NCI-H2107 treated with DMSO at 0.1 percent for 48 hours (cell line): Measurements from ENCODE around the gene GLYATL3.
A peak's percentile ranks its signal among the peaks of the same experiment; 100 is the strongest.
"Not testable (repeated sequence)": the region's sequence is repeated elsewhere in the genome, so short reads cannot be mapped to it uniquely, and the experiment has no call there.

ENCODE experiments used
- DNase-seq: peaks from one replicate; lab custom pipeline; 2025; ENCODE audit not compliant: unreplicated experiment; lab: John Stamatoyannopoulos, UW

GLYATL3 gene

GRCh38 chr6:49499623-49500022, at the start of gene GLYATL3:
GLYATL3 (plus strand) TSS chr6:49499923; CDS start chr6:49511991, 12,068 bp downstream.
- DNase-seq = no peak

GRCh38 chr6:49453221-49453620, 46.5 kb upstream of the GLYATL3 start:
- no peak for DNase-seq

GRCh38 chr6:49454787-49455709, 44.7 kb upstream of the GLYATL3 start:
- no peak for DNase-seq

- no peak for DNase-seq
Observed at GRCh38 chr6:49457771-49458170, 42.0 kb upstream of the GLYATL3 start.

- DNase-seq = no peak
Observed at GRCh38 chr6:49462071-49462470, 37.7 kb upstream of the GLYATL3 start.

- DNase-seq = no peak
Observed at GRCh38 chr6:49462599-49462926, 37.2 kb upstream of the GLYATL3 start.

- DNase-seq = peak; percentile 84
Observed at GRCh38 chr6:49462927-49463611, 36.7 kb upstream of the GLYATL3 start, which contains the start of the genes CENPQ and MMUT. CENPQ (plus strand) TSS chr6:49463370; CDS start chr6:49470177, 6,807 bp downstream. MMUT (minus strand) TSS chr6:49463253; CDS start chr6:49459466, 3,787 bp downstream.

- no peak for DNase-seq
Observed at GRCh38 chr6:49463612-49463967, 36.1 kb upstream of the GLYATL3 start.

GRCh38 chr6:49464691-49465090, 35.0 kb upstream of the GLYATL3 start:
- DNase-seq = no peak

GRCh38 chr6:49468042-49468441, 31.7 kb upstream of the GLYATL3 start:
- no peak for DNase-seq

- DNase-seq = not testable (repeated sequence)
Observed at GRCh38 chr6:49476564-49476963, 23.2 kb upstream of the GLYATL3 start.

GRCh38 chr6:49479308-49479970, 20.3 kb upstream of the GLYATL3 start:
- DNase-seq = no peak

- not testable (repeated sequence) for DNase-seq
Observed at GRCh38 chr6:49481846-49482245, 17.9 kb upstream of the GLYATL3 start.

GRCh38 chr6:49483380-49483779, 16.3 kb upstream of the GLYATL3 start:
- DNase-seq = not testable (repeated sequence)

- no peak for DNase-seq
Observed at GRCh38 chr6:49490633-49491032, 9.1 kb upstream of the GLYATL3 start.

- DNase-seq = peak; percentile 59
Observed at GRCh38 chr6:49497304-49497703, 2.4 kb upstream of the GLYATL3 start.

GRCh38 chr6:49499126-49499525, 597 bp upstream of the GLYATL3 start:
- DNase-seq = no peak

GRCh38 chr6:49504666-49505065, 4.9 kb downstream of the GLYATL3 start:
- no peak for DNase-seq

GRCh38 chr6:49506569-49507111, 6.9 kb downstream of the GLYATL3 start:
- DNase-seq = no peak

- no peak for DNase-seq
Observed at GRCh38 chr6:49509342-49509741, 9.6 kb downstream of the GLYATL3 start.
